ENCODE measurements around the gene OR4D10. TPM values are rescaled to one million over a fixed set of nuclear protein-coding genes. Genes with fewer than 3 reads are reported as not detected.

The OR4D10 gene
- total RNA-seq, 1 experiment from 2014 or later: not detected

DNA sequence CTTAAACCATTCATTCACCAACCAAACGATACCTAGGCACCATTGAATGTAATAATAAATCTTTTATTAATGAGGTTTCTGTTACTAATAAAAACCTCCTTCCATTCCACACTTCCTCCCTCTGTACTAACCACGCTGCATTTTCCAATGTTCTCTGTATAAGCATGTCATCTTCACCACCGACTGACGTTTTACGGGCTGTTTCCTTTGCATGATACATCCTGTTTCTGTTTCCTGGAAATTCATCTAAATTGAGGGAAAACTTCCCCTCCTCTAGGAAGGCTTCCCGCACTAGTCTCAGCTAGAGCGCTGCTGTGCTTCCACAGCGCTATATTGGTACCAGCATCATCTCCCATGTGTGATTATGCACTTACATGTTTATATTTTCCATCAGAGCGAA lies 2.1 kb downstream of the OR4D10 start:
- Mint-ChIP-seq H3K27ac (ENCODE audit: unreplicated experiment) (no peak overlapping the region), H3K4me3 (ENCODE audit: unreplicated experiment) (no peak overlapping the region), H3K4me1 (ENCODE audit: low read depth, unreplicated experiment) (no peaks in the 10 kb centered on the region), H3K9me3 (ENCODE audit: unreplicated experiment) (no peaks in the 10 kb centered on the region), H3K27me3 (ENCODE audit: insufficient read depth, unreplicated experiment) (peaks cover 29% of the 10 kb centered on the region), H3K36me3 (ENCODE audit: insufficient read depth, unreplicated experiment) (no peaks in the 10 kb centered on the region)
- CTCF ChIA-PET: no interaction called here
- Histone ChIP-seq H3K36me3 (ENCODE audit: control insufficient read depth, insufficient read depth, low read length) (no peaks in the 10 kb centered on the region), H3K4me1 (no peaks in the 10 kb centered on the region), H3K4me3 (ENCODE audit: low read depth, low read length) (no peak overlapping the region), H3K9me3 (no peaks in the 10 kb centered on the region), H3K27me3 (replicated peaks; ENCODE audit: control insufficient read depth, insufficient read depth, low read length) (no peaks in the 10 kb centered on the region)
- POLR2A ChIA-PET: no interaction called here
- TF ChIP-seq, protein P1, sequence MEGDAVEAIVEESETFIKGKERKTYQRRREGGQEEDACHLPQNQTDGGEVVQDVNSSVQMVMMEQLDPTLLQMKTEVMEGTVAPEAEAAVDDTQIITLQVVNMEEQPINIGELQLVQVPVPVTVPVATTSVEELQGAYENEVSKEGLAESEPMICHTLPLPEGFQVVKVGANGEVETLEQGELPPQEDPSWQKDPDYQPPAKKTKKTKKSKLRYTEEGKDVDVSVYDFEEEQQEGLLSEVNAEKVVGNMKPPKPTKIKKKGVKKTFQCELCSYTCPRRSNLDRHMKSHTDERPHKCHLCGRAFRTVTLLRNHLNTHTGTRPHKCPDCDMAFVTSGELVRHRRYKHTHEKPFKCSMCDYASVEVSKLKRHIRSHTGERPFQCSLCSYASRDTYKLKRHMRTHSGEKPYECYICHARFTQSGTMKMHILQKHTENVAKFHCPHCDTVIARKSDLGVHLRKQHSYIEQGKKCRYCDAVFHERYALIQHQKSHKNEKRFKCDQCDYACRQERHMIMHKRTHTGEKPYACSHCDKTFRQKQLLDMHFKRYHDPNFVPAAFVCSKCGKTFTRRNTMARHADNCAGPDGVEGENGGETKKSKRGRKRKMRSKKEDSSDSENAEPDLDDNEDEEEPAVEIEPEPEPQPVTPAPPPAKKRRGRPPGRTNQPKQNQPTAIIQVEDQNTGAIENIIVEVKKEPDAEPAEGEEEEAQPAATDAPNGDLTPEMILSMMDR (IDR thresholded peaks at IDR 0.05; ENCODE audit: insufficient read depth in 1 of 2, low read depth in 1 of 2, low read length in 1 of 2, severe bottlenecking in 1 of 2, unreplicated experiment in 1 of 2): no peak
- no TSS peak for BruUV-seq (replicated peaks)
- no peak for DNase-seq
- intact Hi-C loops (cut with micrococcal nuclease; ENCODE audit: unreplicated experiment): no loop called here

DNA sequence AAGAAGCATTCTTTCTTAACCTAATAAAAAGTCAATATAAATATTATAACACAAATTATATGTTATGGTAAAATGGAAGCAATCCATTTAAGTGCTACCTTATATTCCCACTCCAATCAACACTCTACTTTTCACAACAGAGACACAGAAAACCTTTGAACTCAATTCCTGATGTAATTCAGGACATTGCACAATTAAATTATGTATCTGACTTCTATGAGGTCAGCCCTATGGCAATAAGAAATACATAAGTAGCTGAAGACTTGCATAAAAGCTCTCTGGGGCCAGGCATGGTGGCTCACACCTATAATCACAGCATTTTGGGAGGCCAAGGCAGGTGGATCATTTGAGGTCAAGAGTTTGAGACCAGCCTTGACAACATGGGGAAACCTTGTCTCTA lies 6.8 kb downstream of the OR4D10 start:
- Mint-ChIP-seq H3K27ac (ENCODE audit: unreplicated experiment) (no peak overlapping the region), H3K4me3 (ENCODE audit: unreplicated experiment) (no peak overlapping the region), H3K36me3 (ENCODE audit: insufficient read depth, unreplicated experiment) (no peaks in the 10 kb centered on the region), H3K9me3 (ENCODE audit: unreplicated experiment) (no peaks in the 10 kb centered on the region), H3K27me3 (ENCODE audit: insufficient read depth, unreplicated experiment) (peaks cover 26% of the 10 kb centered on the region), H3K4me1 (ENCODE audit: low read depth, unreplicated experiment) (no peaks in the 10 kb centered on the region)
- no peak for DNase-seq
- TF ChIP-seq, protein P1 (IDR thresholded peaks at IDR 0.05; ENCODE audit: insufficient read depth in 1 of 2, low read depth in 1 of 2, low read length in 1 of 2, severe bottlenecking in 1 of 2, unreplicated experiment in 1 of 2): no peak
- H3K27me3 ChIP-seq (replicated peaks; ENCODE audit: control insufficient read depth, insufficient read depth, low read length): no peaks in the 10 kb centered on the region
- ChIA-PET CTCF (no interaction called here), POLR2A (no interaction called here)
- no TSS peak for BruUV-seq (replicated peaks)
- H3K36me3 ChIP-seq (ENCODE audit: control insufficient read depth, insufficient read depth, low read length): no peaks in the 10 kb centered on the region
- intact Hi-C loops (cut with micrococcal nuclease; ENCODE audit: unreplicated experiment): no loop called here
- no peak overlapping the region for H3K4me3 ChIP-seq (ENCODE audit: low read depth, low read length)
- H3K4me1 ChIP-seq: no peaks in the 10 kb centered on the region
- no peaks in the 10 kb centered on the region for H3K9me3 ChIP-seq

DNA sequence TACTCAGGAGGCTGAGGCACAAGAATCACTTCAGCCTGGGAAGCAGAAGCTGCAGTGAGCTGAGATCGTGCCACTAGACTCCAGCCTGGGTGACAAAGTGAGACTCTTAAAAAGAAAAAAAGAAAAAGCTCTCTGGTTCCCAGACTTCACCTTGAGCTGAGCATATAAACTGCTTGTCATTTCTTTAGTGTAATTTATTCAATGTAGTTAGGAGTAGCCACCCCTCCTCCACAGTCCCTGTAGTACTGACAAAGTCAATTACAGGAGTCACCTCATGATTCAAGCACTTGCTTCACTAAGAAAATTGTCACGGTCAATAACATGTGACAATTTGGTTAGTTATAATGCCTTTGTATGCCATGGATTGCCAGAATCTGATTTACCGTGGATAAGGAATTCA lies 7.2 kb downstream of the OR4D10 start:
- Histone ChIP-seq H3K9me3 (no peaks in the 10 kb centered on the region), H3K27me3 (replicated peaks; ENCODE audit: control insufficient read depth, insufficient read depth, low read length) (no peaks in the 10 kb centered on the region), H3K4me1 (no peaks in the 10 kb centered on the region), H3K4me3 (ENCODE audit: low read depth, low read length) (no peak overlapping the region), H3K36me3 (ENCODE audit: control insufficient read depth, insufficient read depth, low read length) (no peaks in the 10 kb centered on the region)
- Mint-ChIP-seq H3K27me3 (ENCODE audit: insufficient read depth, unreplicated experiment) (peaks cover 24% of the 10 kb centered on the region), H3K9me3 (ENCODE audit: unreplicated experiment) (no peaks in the 10 kb centered on the region), H3K4me3 (ENCODE audit: unreplicated experiment) (no peak overlapping the region), H3K36me3 (ENCODE audit: insufficient read depth, unreplicated experiment) (no peaks in the 10 kb centered on the region), H3K27ac (ENCODE audit: unreplicated experiment) (no peak overlapping the region), H3K4me1 (ENCODE audit: low read depth, unreplicated experiment) (no peaks in the 10 kb centered on the region)
- no TSS peak for BruUV-seq (replicated peaks)
- no peak for DNase-seq
- POLR2A ChIA-PET: no interaction called here
- intact Hi-C loops (cut with micrococcal nuclease; ENCODE audit: unreplicated experiment): no loop called here
- TF ChIP-seq, protein P1 (IDR thresholded peaks at IDR 0.05; ENCODE audit: insufficient read depth in 1 of 2, low read depth in 1 of 2, low read length in 1 of 2, severe bottlenecking in 1 of 2, unreplicated experiment in 1 of 2): no peak
- CTCF ChIA-PET: no interaction called here
